Liver (tissue), 9 donors: ENCODE results near the gene TPT1. TPM values are rescaled to one million over a fixed set of nuclear protein-coding genes. Genes with fewer than 3 reads are reported as not detected.
A peak's percentile ranks its signal among the peaks of the same experiment; 100 is the strongest.

ENCODE experiments used
- DNase-seq: peaks from one replicate; pipeline ENCODE4 v3.0.0-alpha.2; 2017; ENCODE audit warnings: low spot score
- H3K27ac ChIP-seq, 2 donors: one replicate each; pipeline ENCODE4 v1.7.0; 2013; ENCODE audit warnings: inconsistent platforms in 2 of 2, low read length in 2 of 2, control low read depth in 1 of 2, low read depth in 1 of 2, mild to moderate bottlenecking in 1 of 2
- H3K27me3 ChIP-seq, 4 donors: one replicate each; pipeline versions ENCODE4 v1.6.1 to v1.7.0; 2013; ENCODE audit warnings: low read length in 3 of 4, inconsistent platforms in 1 of 4, mild to moderate bottlenecking in 1 of 4, moderate library complexity in 1 of 4; ENCODE audit not compliant: control insufficient read depth in 4 of 4, insufficient read depth in 4 of 4
- H3K36me3 ChIP-seq, 4 donors: one replicate each; pipeline versions ENCODE4 v1.6.1 to v1.7.0; 2013; ENCODE audit warnings: low read length in 3 of 4, mild to moderate bottlenecking in 3 of 4, low read depth in 1 of 4, moderate library complexity in 1 of 4; ENCODE audit not compliant: control insufficient read depth in 4 of 4, insufficient read depth in 3 of 4
- H3K4me1 ChIP-seq, 4 donors: one replicate each; pipeline versions ENCODE4 v1.6.1 to v1.7.0; 2013; ENCODE audit warnings: low read length in 3 of 4, mild to moderate bottlenecking in 3 of 4, moderate library complexity in 1 of 4; ENCODE audit not compliant: control insufficient read depth in 4 of 4, insufficient read depth in 4 of 4
- H3K4me3 ChIP-seq, 3 donors: one replicate each; pipeline versions ENCODE4 v1.6.1 to v1.7.0; 2013; ENCODE audit warnings: low read length in 3 of 3, control low read depth in 1 of 3, low read depth in 1 of 3, mild to moderate bottlenecking in 1 of 3
- H3K9ac ChIP-seq, 2 donors: one replicate each; pipeline ENCODE4 v1.7.0; 2013; ENCODE audit warnings: low read length in 2 of 2, mild to moderate bottlenecking in 2 of 2, moderate library complexity in 2 of 2, control low read depth in 1 of 2, low read depth in 1 of 2
- H3K9me3 ChIP-seq, 4 donors: one replicate each; pipeline versions ENCODE4 v1.6.1 to v1.7.0; 2013; ENCODE audit warnings: low read length in 3 of 4; ENCODE audit not compliant: control insufficient read depth in 4 of 4
- EGR1 ChIP-seq, 2 donors: IDR thresholded peaks; 2 replicates each; pipeline ENCODE4 v1.6.1; 2016 to 2018; ENCODE audit warnings: antibody characterized with exemption in 2 of 2, low read depth in 2 of 2
- FOXA1 ChIP-seq: IDR thresholded peaks from 2 replicates; pipeline ENCODE4 v1.6.1; 2016; ENCODE audit warnings: antibody characterized with exemption
- FOXA2 ChIP-seq: IDR thresholded peaks from 2 replicates; pipeline ENCODE4 v1.6.1; 2016; ENCODE audit warnings: antibody characterized with exemption
- GABPA ChIP-seq, 2 donors: IDR thresholded peaks in 1 of 2; conservative IDR thresholded peaks in 1 of 2; 2 replicates each; pipeline ENCODE4 v1.6.1; 2016; ENCODE audit warnings: antibody characterized with exemption in 2 of 2, mild to moderate bottlenecking in 1 of 2, moderate library complexity in 1 of 2
- HNF4G ChIP-seq: IDR thresholded peaks from 2 replicates; pipeline ENCODE4 v1.6.1; 2016; ENCODE audit warnings: antibody characterized with exemption
- JUND ChIP-seq, 2 donors: IDR thresholded peaks; 2 replicates each; pipeline ENCODE4 v1.6.1; 2016; ENCODE audit warnings: antibody characterized with exemption in 2 of 2
- NR2F2 ChIP-seq: IDR thresholded peaks from 2 replicates; pipeline ENCODE4 v1.6.1; 2016; ENCODE audit warnings: antibody characterized with exemption
- RAD21 ChIP-seq, 2 donors: IDR thresholded peaks; 2 replicates each; pipeline ENCODE4 v1.6.1; 2016; ENCODE audit warnings: antibody characterized with exemption in 2 of 2, mild to moderate bottlenecking in 2 of 2
- SP1 ChIP-seq: IDR thresholded peaks from 2 replicates; pipeline ENCODE4 v1.6.1; 2018; ENCODE audit warnings: antibody characterized with exemption, mild to moderate bottlenecking
- TAF1 ChIP-seq: conservative IDR thresholded peaks from 2 replicates; pipeline ENCODE4 v1.6.1; 2016; ENCODE audit warnings: antibody characterized with exemption, mild to moderate bottlenecking
- YY1 ChIP-seq: IDR thresholded peaks from 2 replicates; pipeline ENCODE4 v1.6.1; 2016; ENCODE audit warnings: antibody characterized with exemption, mild to moderate bottlenecking
- WGBS: extraction: QIAGEN DNeasy Blood & Tissue Kit; methylation state at CpG from one replicate; pipeline ENCODE4 v1.1.7; 2013; 5-methylcytosine and 5-hydroxymethylcytosine counted together
- polyA plus RNA-seq, 2 donors: library from polyadenylated mRNA; stranded (reverse) in 1 of 2; unstranded in 1 of 2; fragments of 200-250 nt in 1 of 2; fragments of >200 nt in 1 of 2; fragmentation: Nextera tagmentation in 1 of 2; extraction: Ambion mirVana in 1 of 2; gene quantifications; one replicate each; pipeline versions ENCODE4 v1.2.1 to v1.2.3, GENCODE V29; 2013 to 2015
- total RNA-seq, 2 donors: library from RNA; depleted of rRNA; stranded (reverse); fragments of >200 nt; gene quantifications; one replicate each; pipeline ENCODE4 v1.2.3, GENCODE V29; 2014
- TF ChIP-seq, protein P1 (sequence below): IDR thresholded peaks from 2 replicates; pipeline ENCODE4 v1.6.1; 2016; ENCODE audit warnings: antibody characterized with exemption
- TF ChIP-seq, protein P2 (sequence below): fragments of 150-350 bp; IDR thresholded peaks from 2 replicates; pipeline ENCODE4 v1.5.1; 2017; ENCODE audit warnings: improper control_type of control experiment, low read depth, low read length; ENCODE audit not compliant: missing input control
- TF ChIP-seq, protein P3 (sequence below): IDR thresholded peaks from 2 replicates; pipeline ENCODE4 v1.6.1; 2016; ENCODE audit warnings: antibody characterized with exemption
- TF ChIP-seq, protein P4 (sequence below): IDR thresholded peaks from 2 replicates; pipeline ENCODE4 v1.6.1; 2016; ENCODE audit warnings: antibody characterized with exemption, mild to moderate bottlenecking
- TF ChIP-seq, protein P5 (sequence below): IDR thresholded peaks from 2 replicates; pipeline ENCODE4 v1.6.1; 2016; ENCODE audit warnings: antibody characterized with exemption
- donor health status: healthy.
- donor health status: healthy.
- donor health status: healthy.
- donor health status: healthy.
- donor health status: healthy.

Gene TPT1
- total and polyA plus RNA-seq, 4 donors = 1,382 to 2,885 (median 1,815) TPM

DNA sequence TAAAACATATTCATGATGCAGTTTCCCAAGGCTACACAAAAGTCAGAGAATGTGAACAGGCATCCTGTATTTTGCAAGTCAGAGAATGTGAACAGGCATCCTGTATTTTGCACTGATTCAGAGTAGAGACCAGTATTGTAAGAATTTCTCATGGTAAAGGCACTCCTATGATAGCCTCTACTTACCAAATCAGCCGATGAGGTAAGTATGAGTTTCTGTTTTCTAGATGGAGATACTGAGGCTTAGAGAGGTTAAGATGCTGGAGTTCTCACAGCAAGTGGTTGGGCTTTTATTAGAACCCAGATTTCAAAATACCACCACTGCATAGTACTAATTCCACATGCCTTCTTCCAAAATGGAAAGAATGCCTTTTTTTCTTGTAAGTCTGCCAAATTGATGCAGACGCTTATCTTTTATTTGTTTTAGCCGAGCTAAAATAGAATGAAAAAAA, 12.3 kb downstream of the TPT1 start:
- no peaks in the 10 kb centered on the region for H3K27me3 ChIP-seq
- H3K4me3 ChIP-seq = no peak overlapping the region
- H3K9me3 ChIP-seq = no peaks in the 10 kb centered on the region
- no peak for DNase-seq
- H3K4me1 ChIP-seq = peaks cover 3 to 11% (median 6%) of the 10 kb centered on the region in 4 donors
- peak overlapping the region in 1 of 2 donors; percentile 47 for H3K27ac ChIP-seq
- H3K9ac ChIP-seq = no peak overlapping the region
- 35% methylated on average over 3 of the region's 3 CpGs for WGBS
- TF ChIP-seq FOXA2 (no peak), HNF4G (no peak), NR2F2 (no peak), RAD21 (IDR thresholded peaks at IDR 0.05) (no peak), GABPA (IDR thresholded peaks at IDR 0.05 in 1 of 2, conservative IDR thresholded peaks at IDR 0.05 in 1 of 2) (no peak), YY1 (no peak)
- TF ChIP-seq, protein P1, sequence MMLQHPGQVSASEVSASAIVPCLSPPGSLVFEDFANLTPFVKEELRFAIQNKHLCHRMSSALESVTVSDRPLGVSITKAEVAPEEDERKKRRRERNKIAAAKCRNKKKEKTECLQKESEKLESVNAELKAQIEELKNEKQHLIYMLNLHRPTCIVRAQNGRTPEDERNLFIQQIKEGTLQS = no peak
- TF ChIP-seq, protein P2, sequence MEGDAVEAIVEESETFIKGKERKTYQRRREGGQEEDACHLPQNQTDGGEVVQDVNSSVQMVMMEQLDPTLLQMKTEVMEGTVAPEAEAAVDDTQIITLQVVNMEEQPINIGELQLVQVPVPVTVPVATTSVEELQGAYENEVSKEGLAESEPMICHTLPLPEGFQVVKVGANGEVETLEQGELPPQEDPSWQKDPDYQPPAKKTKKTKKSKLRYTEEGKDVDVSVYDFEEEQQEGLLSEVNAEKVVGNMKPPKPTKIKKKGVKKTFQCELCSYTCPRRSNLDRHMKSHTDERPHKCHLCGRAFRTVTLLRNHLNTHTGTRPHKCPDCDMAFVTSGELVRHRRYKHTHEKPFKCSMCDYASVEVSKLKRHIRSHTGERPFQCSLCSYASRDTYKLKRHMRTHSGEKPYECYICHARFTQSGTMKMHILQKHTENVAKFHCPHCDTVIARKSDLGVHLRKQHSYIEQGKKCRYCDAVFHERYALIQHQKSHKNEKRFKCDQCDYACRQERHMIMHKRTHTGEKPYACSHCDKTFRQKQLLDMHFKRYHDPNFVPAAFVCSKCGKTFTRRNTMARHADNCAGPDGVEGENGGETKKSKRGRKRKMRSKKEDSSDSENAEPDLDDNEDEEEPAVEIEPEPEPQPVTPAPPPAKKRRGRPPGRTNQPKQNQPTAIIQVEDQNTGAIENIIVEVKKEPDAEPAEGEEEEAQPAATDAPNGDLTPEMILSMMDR = no peak
- no peaks in the 10 kb centered on the region for H3K36me3 ChIP-seq

DNA sequence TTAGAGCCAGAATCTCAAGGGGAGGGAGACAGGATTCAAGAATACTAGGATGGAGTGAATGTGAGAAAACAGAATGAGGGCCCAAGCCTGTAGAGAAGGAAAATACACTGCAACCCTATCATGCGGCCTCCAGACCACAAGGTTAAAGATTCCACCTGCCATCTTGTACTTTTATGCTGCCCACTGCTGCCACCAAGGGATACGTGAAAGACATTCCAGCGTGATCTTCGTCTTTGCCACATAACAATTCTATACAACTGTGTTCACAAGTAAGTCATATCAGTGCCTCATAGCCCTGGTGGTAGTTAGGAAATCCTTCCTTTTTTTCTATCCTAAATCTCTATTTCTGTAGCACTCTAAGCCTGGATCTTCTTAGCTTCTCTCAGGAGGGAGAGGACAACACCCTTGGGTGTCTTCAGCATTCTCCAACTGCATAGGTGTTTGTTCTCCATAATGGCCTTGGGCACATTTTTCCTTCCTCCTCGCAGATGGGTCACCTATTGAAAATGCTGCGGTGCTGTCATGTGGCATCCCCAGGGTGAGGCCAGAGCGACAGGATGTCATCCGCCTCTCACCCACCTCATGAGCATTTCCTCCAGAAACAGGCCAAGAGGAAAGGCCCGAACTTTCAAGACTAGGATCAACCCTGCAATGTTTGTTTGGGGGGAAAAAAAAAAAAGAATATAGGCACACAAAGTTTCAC, 13.6 kb downstream of the TPT1 start:
- Histone ChIP-seq H3K27ac (peak overlapping the region in 1 of 2 donors; percentile 18), H3K27me3 (no peaks in the 10 kb centered on the region), H3K9me3 (no peaks in the 10 kb centered on the region), H3K4me3 (no peak overlapping the region), H3K4me1 (peaks cover 3 to 10% (median 6%) of the 10 kb centered on the region in 4 donors), H3K36me3 (no peaks in the 10 kb centered on the region), H3K9ac (no peak overlapping the region)
- WGBS = 85% methylated on average over 9 of the region's 9 CpGs
- DNase-seq = no peak
- TF ChIP-seq FOXA1 (no peak), HNF4G (no peak), EGR1 (IDR thresholded peaks at IDR 0.05; ENCODE audit: low read depth in 2 of 2) (no peak), RAD21 (IDR thresholded peaks at IDR 0.05) (no peak), TAF1 (no peak), FOXA2 (no peak), YY1 (no peak), NR2F2 (no peak), JUND (IDR thresholded peaks at IDR 0.05) (no peak), GABPA (IDR thresholded peaks at IDR 0.05 in 1 of 2, conservative IDR thresholded peaks at IDR 0.05 in 1 of 2) (no peak), SP1 (no peak)
- TF ChIP-seq, protein P3, sequence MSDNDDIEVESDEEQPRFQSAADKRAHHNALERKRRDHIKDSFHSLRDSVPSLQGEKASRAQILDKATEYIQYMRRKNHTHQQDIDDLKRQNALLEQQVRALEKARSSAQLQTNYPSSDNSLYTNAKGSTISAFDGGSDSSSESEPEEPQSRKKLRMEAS = no peak
- TF ChIP-seq, protein P4, sequence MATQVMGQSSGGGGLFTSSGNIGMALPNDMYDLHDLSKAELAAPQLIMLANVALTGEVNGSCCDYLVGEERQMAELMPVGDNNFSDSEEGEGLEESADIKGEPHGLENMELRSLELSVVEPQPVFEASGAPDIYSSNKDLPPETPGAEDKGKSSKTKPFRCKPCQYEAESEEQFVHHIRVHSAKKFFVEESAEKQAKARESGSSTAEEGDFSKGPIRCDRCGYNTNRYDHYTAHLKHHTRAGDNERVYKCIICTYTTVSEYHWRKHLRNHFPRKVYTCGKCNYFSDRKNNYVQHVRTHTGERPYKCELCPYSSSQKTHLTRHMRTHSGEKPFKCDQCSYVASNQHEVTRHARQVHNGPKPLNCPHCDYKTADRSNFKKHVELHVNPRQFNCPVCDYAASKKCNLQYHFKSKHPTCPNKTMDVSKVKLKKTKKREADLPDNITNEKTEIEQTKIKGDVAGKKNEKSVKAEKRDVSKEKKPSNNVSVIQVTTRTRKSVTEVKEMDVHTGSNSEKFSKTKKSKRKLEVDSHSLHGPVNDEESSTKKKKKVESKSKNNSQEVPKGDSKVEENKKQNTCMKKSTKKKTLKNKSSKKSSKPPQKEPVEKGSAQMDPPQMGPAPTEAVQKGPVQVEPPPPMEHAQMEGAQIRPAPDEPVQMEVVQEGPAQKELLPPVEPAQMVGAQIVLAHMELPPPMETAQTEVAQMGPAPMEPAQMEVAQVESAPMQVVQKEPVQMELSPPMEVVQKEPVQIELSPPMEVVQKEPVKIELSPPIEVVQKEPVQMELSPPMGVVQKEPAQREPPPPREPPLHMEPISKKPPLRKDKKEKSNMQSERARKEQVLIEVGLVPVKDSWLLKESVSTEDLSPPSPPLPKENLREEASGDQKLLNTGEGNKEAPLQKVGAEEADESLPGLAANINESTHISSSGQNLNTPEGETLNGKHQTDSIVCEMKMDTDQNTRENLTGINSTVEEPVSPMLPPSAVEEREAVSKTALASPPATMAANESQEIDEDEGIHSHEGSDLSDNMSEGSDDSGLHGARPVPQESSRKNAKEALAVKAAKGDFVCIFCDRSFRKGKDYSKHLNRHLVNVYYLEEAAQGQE = no peak
- TF ChIP-seq, protein P5, sequence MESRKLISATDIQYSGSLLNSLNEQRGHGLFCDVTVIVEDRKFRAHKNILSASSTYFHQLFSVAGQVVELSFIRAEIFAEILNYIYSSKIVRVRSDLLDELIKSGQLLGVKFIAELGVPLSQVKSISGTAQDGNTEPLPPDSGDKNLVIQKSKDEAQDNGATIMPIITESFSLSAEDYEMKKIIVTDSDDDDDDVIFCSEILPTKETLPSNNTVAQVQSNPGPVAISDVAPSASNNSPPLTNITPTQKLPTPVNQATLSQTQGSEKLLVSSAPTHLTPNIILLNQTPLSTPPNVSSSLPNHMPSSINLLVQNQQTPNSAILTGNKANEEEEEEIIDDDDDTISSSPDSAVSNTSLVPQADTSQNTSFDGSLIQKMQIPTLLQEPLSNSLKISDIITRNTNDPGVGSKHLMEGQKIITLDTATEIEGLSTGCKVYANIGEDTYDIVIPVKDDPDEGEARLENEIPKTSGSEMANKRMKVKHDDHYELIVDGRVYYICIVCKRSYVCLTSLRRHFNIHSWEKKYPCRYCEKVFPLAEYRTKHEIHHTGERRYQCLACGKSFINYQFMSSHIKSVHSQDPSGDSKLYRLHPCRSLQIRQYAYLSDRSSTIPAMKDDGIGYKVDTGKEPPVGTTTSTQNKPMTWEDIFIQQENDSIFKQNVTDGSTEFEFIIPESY = no peak
- TF ChIP-seq, protein P1 = no peak
